Stimulated activated CD8-positive, alpha-beta memory T cell treated with anti-CD3 and anti-CD28 coated beads, Interleukin-15, amount 100 ng/mL, for 24 hours (primary cell): ENCODE measurements around the gene NLRP6.
"Not testable (repeated sequence)": the region's sequence is repeated elsewhere in the genome, so short reads cannot be mapped to it uniquely, and the experiment has no call there.

ENCODE experiments used
- DNase-seq: peaks from one replicate; pipeline ENCODE4 v3.0.0-alpha.2; 2020; ENCODE audit warnings: low read depth

The NLRP6 gene

GRCh38 chr11:256952-257737 is 21.1 kb upstream of the NLRP6 start:
- no peak for DNase-seq

DNA sequence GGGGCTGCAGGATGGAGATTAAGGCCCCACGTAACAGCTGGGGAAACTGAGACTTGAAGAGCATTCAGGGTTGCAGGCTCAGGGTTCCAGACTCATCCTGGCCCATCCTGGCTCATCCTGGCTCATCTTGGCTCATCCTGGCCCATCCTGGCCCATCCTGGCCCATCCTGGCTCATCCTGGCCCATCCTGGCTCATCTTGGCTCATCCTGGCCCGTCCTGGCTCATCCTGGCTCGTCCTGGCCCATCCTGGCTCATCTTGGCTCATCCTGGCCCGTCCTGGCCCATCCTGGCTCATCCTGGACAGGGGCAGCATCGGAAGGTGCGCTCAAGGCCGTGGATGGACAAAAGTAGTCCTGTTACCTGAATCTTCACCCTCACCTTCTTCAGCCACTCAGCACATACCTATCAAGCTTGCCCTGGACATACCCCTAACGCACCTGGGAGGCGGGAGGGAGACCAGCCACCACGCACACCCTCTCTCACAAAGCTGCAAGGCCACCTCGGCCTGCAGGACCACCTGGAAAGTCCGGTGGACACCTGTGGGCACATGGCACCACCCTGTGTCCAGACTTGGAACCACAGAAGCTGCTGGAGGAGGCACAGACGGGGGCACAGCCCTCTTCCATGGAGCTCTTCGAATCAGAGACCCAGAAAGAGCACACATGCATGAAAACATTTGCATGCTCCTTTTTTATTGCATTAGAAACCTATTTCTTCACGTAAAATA is 20.3 kb upstream of the NLRP6 start:
- no peak for DNase-seq

DNA sequence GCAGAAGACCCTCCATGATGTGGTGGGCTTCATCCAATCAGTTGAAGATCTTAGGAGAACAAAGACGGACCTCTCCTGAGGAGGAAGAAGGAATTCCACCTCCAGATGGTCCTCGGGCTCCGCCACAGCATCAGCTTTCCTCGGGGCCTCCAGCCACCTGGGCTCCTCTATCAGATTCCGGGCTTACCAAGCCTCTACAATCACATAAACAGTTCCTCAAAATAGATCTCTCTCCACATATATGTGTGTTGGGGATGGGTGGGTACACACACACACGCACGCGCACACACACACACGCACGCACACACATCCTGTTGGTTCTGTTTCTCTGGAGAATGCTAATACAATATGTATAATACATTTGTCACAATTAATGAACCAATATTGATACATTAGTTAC is 18.8 kb upstream of the NLRP6 start:
- DNase-seq, result no peak

DNA sequence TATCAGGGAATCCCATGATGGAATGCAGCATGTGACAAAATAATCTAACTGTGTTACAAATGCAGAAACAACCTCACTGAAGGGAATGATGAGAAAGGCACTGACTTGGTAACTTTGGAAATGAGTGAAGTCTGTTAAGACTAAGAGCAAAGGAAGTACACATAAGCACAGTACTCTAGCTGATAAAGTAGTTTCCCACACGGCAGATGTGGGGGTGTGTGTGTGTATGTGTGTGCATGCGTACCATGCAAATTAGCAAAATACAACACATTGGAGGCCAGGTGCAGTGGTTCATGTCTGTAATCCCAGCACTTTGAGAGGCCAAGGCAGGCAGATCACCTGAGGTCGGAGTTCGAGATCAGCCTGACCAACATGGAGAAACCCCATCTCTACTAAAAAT is 16.6 kb upstream of the NLRP6 start:
- no peak for DNase-seq

DNA sequence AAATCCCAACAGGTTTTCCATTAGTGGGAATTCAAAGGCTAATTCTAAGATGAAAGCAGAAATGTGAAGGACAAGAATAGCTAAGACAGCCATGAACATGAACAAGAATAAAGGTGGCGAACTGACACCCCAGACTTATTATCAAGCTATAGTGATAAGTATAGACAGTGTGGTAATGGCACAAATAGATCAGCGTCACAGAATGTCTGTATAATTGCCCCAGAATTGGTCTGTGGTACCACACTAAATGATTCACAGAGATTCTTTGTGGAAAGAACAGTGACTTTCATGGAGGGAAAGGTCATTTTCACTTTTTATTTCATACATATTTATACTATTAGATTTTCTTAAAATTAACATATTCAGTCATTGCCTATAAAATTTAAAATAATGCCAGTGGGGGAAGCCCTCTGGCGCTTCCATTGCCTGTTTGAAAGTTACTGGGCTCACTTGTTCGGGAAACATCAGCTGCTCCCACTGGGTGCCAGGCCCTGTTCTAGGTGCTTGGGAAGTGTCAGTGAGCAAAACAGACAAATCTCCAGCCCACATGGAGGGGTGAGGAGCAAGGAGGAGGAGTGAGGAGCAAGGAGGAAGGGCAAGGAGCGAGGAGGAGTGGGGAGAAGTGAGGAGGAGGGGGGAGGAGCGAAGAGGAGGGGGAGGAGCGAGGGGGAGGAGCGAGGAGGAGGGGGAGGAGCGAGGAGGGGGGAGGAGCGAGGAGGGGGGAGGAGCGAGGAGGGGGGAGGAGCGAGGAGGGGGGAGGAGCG is 11.3 kb upstream of the NLRP6 start:
- no peak for DNase-seq

GRCh38 chr11:267491-267994 is 10.7 kb upstream of the NLRP6 start:
- DNase-seq, result no peak

DNA sequence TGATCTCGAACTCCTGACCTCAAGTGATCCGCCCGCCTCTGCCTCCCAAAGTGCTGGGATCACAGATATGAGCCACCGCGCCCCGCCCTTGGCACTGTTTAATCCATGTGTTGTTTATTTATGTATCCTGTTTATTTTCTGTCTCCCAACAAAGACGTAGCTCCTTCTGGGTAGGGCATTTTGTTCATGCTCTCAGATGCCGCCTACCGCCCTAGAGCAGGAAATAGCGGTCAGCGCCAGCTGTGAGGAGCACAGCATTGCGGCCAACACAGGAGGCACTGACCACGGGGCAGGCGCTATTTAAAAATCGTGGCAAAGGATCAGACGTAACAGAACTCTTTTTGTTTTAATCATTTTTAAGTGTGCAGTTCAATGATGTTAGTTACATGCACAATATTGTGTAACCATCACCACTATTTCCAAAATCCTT is 9.5 kb upstream of the NLRP6 start:
- DNase-seq, result not testable (repeated sequence)

DNA sequence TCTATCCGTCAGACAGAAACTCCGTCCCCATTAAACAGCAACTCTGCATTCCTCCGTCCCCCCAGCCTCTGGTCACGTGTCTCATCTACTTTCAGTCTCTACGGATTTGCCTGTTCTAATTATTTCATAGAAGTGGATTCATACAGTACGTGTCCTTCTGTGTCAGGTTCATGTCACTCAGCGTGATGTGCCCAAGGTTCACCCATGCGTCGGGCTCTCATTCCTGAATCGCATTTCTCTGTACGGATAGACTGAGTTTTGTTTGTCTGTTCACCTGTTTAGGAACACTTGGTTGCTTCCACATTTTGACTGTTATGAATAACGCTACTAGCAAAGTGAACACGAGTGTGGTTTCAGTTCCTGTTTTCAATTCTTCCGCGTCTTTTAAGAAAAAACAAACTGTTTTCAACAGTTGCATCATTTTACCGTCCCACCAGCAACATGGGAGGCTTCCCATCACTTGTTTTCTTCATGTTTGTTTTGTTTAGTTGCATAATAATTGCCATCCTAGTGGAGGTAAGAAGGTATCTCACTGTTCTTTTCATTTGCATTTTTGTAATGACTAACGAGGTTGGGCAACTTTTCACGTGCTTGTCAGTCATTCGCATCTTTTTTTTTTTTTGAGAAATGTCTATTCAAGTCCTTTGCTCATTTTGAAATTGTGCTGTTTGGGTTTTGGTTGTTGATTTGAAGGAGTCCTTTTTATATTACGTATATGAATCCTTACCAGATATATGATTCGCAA is 8.9 kb upstream of the NLRP6 start:
- DNase-seq, result no peak

DNA sequence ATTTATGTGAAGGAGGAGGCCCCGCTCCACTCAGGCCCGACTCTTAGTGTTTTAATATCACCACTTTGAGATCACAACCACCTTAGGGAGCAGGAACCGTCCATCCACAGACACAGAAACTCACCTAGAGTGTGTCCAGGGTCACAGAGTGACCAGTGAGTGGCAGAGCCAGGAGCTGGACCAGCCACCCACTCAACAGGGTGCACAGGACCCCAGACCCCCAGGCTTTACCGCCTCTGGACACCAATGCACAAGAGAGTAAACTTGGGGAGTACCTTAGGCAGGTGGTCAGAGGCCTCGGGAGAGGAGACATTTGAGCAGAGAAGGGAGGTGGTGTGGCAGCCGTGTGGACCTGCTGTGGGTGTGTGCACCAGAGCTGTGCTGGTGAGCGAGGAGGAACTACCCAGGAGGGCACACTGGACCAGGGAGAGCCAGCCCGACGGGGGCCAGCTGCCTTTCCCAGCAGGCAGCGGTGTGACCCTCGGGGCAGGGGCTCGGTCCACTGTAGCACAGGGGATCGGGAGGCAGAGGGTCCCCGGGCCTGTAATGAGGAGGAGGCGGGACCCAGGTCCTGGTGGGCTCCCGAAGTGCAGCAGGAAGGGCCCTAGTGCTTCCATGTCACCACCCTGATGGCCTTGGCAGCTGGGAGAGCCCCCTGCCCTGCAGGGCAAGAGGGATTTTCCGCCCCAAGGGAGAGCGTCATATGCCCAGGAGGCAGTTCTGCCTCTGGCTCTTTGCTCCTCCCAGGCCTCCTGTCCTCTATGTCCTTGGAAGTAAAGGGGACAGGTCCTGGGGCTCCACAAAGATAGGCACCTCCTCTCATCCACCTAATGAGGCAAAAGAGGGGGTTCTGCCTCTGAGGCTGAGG is 7.5 kb upstream of the NLRP6 start:
- DNase-seq, result no peak

- no peak for DNase-seq
These were observed 6.9 kb upstream of the NLRP6 start for GRCh38 chr11:271319-271715.

DNA sequence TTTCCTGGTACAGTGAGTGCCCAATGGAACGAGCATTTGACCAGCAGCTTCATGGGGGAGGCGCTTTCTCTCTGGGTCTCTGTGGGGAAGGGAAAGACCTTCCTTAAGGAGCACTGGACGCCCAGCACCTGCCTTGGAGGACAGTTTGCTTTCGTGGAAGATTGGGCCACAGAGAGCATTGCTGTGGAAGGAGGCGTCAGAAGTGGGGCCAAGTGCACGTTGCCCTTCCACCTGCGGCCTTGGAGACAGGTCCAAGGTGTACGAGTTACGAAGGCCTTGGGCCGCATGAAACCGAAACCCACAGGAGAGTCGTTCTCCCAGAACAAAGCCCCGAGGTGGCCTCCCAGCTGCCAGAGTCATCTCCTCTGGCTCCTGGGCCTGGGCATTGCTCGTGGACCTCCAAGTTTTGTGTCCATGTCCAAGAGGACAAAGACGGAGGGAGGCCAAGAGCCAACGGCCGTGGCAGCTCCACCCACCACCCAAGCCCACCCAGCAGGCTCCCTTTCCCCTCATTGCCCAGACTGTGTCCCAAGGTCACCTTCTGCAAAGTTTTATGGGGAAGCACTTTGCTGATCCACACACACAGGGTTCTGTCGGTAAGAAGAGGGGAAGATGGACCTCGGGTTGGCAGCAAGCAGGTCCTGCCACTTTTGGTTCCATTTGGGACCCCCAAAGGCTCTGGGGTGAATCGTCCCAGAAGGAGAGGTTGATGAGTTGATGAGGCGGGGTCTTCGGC is 5.8 kb upstream of the NLRP6 start:
- no peak for DNase-seq

GRCh38 chr11:272931-273198 is 5.3 kb upstream of the NLRP6 start:
- DNase-seq, result no peak

DNA sequence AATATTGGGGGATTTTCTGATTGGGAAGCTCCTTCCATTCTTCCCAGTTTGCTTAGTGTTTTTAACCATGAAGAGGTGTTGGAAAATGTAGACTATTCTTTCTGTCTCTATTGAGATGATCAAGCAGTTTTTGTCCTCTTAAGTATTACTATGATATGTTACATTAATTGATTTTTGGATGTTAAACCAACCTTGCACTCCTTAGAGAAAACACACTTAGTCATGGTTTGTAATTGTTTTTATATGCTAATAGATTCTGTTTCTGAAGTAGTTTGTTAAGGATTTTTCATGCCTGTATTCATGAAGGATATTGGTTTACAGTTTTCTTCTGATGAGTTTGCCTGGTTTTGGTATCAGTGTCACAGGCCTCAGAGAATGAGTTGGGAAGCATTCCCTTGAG is 2.0 kb upstream of the NLRP6 start:
- DNase-seq, result no peak

- DNase-seq, result no peak
These were observed 1.1 kb downstream of the NLRP6 start for GRCh38 chr11:279040-279965.

DNA sequence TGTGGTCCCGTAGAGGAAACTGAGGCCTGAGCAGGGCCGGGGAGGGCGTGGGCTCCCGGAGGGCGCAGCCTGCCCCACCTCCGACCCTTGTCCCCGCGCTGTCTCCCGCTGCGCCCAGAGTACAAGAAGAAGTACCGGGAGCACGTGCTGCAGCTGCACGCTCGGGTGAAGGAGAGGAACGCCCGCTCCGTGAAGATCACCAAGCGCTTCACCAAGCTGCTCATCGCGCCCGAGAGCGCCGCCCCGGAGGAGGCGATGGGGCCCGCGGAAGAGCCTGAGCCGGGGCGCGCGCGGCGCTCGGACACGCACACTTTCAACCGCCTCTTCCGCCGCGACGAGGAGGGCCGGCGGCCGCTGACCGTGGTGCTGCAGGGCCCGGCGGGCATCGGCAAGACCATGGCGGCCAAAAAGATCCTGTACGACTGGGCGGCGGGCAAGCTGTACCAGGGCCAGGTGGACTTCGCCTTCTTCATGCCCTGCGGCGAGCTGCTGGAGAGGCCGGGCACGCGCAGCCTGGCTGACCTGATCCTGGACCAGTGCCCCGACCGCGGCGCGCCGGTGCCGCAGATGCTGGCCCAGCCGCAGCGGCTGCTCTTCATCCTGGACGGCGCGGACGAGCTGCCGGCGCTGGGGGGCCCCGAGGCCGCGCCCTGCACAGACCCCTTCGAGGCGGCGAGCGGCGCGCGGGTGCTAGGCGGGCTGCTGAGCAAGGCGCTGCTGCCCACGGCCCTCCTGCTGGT is 1.9 kb downstream of the NLRP6 start:
- no peak for DNase-seq

DNA sequence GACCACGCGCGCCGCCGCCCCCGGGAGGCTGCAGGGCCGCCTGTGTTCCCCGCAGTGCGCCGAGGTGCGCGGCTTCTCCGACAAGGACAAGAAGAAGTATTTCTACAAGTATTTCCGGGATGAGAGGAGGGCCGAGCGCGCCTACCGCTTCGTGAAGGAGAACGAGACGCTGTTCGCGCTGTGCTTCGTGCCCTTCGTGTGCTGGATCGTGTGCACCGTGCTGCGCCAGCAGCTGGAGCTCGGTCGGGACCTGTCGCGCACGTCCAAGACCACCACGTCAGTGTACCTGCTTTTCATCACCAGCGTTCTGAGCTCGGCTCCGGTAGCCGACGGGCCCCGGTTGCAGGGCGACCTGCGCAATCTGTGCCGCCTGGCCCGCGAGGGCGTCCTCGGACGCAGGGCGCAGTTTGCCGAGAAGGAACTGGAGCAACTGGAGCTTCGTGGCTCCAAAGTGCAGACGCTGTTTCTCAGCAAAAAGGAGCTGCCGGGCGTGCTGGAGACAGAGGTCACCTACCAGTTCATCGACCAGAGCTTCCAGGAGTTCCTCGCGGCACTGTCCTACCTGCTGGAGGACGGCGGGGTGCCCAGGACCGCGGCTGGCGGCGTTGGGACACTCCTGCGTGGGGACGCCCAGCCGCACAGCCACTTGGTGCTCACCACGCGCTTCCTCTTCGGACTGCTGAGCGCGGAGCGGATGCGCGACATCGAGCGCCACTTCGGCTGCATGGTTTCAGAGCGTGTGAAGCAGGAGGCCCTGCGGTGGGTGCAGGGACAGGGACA is 2.7 kb downstream of the NLRP6 start:
- no peak for DNase-seq

DNA sequence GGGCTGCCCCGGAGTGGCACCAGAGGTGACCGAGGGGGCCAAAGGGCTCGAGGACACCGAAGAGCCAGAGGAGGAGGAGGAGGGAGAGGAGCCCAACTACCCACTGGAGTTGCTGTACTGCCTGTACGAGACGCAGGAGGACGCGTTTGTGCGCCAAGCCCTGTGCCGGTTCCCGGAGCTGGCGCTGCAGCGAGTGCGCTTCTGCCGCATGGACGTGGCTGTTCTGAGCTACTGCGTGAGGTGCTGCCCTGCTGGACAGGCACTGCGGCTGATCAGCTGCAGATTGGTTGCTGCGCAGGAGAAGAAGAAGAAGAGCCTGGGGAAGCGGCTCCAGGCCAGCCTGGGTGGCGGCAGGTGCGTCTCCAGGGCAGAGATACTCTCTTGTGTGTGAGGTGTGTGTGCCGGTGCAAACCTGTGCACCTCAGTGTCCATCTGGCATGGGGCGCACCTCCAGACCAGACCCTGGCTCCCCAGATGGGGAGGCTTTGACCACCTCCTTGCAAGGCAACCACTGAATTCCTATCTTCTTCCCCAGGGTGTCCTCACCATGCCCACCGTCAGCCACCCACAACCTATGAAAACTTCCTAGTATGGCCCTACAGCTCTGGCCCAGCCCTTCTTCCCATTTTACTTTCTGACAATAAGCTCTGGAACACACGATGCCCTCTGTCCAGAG is 3.4 kb downstream of the NLRP6 start:
- DNase-seq, result no peak
